Heart right ventricle (tissue), 16 donors: ENCODE results near the gene RPRD1A. TPM values are rescaled to one million over a fixed set of nuclear protein-coding genes. Genes with fewer than 3 reads are reported as not detected.
"Not testable (repeated sequence)": the region's sequence is repeated elsewhere in the genome, so short reads cannot be mapped to it uniquely, and the experiment has no call there.

Experiments
- ATAC-seq, 8 donors: fragments of 200-7000 bp; cut with Tn5 transposase; one replicate each; pipeline ENCODE4 v1.9.1; 2020; ENCODE audit warnings: mild to moderate bottlenecking in 8 of 8, moderate library complexity in 8 of 8, moderate number of reproducible peaks in 1 of 8
- DNase-seq, 2 donors: peaks; one replicate each; pipeline ENCODE4 v3.0.0-alpha.2; 2020
- H3K27ac ChIP-seq, 10 donors: fragments of 200-600 bp; sonication (generic) in 2 of 10; one replicate each; pipeline versions ENCODE4 v1.5.0 to v1.8.0; 2020 to 2022; ENCODE audit warnings: mild to moderate bottlenecking in 3 of 10
- H3K27me3 ChIP-seq, 7 donors: fragments of 200-600 bp; one replicate each; pipeline ENCODE4 v1.8.0; 2021 to 2022; ENCODE audit warnings: mild to moderate bottlenecking in 2 of 7
- H3K36me3 ChIP-seq, 9 donors: fragments of 200-600 bp; sonication (generic) in 1 of 9; one replicate each; pipeline versions ENCODE4 v1.5.0 to v1.8.0; 2020 to 2022; ENCODE audit warnings: mild to moderate bottlenecking in 2 of 9
- H3K4me1 ChIP-seq, 9 donors: fragments of 200-600 bp; sonication (generic) in 1 of 9; one replicate each; pipeline versions ENCODE4 v1.5.0 to v1.8.0; 2020 to 2022; ENCODE audit warnings: mild to moderate bottlenecking in 4 of 9
- H3K4me3 ChIP-seq, 10 donors: fragments of 200-600 bp; sonication (generic) in 2 of 10; one replicate each; pipeline versions ENCODE4 v1.5.0 to v1.8.0; 2020 to 2022; ENCODE audit warnings: mild to moderate bottlenecking in 7 of 10, moderate library complexity in 2 of 10
- H3K9me3 ChIP-seq, 11 donors: fragments of 200-600 bp in 10 of 11; sonication (generic) in 2 of 11; one replicate each; pipeline versions ENCODE4 v1.5.0 to v1.8.0; 2013 to 2022; ENCODE audit warnings: mild to moderate bottlenecking in 2 of 11, control low read depth in 1 of 11, moderate library complexity in 1 of 11
- WGBS, 2 donors: extraction: QIAGEN DNeasy Blood & Tissue Kit; methylation state at CpG; one replicate each; pipeline ENCODE4 v1.1.7; 2013; ENCODE audit warnings: inconsistent platforms in 1 of 2; 5-methylcytosine and 5-hydroxymethylcytosine counted together
- intact Hi-C, 10 donors: fragments of 100-400 bp; cut with DNase I; formaldehyde crosslinking; loops; one replicate each; pipeline versions ENCODE4 v1.11.1 to v1.14.2; 2022
- polyA plus RNA-seq, 2 donors: library from polyadenylated mRNA; stranded (reverse); fragments of 200-250 nt; gene quantifications; one replicate each; pipeline ENCODE4 v1.2.3, GENCODE V29; 2013
- total RNA-seq, 10 donors: library from RNA; stranded (reverse); fragmentation: NEBNext Ultra II Directional in 3 of 10; extraction: Animal tissue kit (Norgen Biotek cat#: 25700) in 3 of 10; gene quantifications; one replicate each; pipeline versions ENCODE4 v1.2.1 to v1.2.4, GENCODE V29; 2021 to 2023
- TF ChIP-seq, protein P1 (sequence below), 9 donors: fragments of 200-600 bp; sonication (generic) in 2 of 9; IDR thresholded peaks; one replicate each; pipeline versions ENCODE4 v1.5.0 to v1.8.0; 2021 to 2022; ENCODE audit warnings: antibody characterized with exemption in 9 of 9, mild to moderate bottlenecking in 5 of 9, moderate library complexity in 1 of 9
- donor health status: Arrhythmogenic right ventricular cardiomyopathy.
- donor health status: ischemic (EF 13 %, LVEDD 7.1; RV severe dilation, severe dysfunction).
- donor health status: healthy with polysubstance abuse.
- donor health status: DM: no; HTN: yes; CAD: no.
- donor health status: DM: no; HTN: no; CAD: no.
- donor health status: ischemic (EF 25% LVEDD 6.9; RV normal size, moderate dysfunction).
- donor health status: ischemic (EF 25% LVEDD 5.7; RV mildly dilated, moderate dysfunction).
- donor health status: healthy.
- donor health status: DM: yes; HTN: yes; CAD: no.
- donor health status: Ischemic cardiomyopathy.
- donor health status: ischemic (EF 35%, LVEDD 5.7; RV mildly dilated, moderate dysfunction).
- donor health status: nonischemic (EF 11% LVEDD 7.7; RV severe dilation, severe dysfunction).
- donor health status: DM: yes; HTN: yes; CAD: no.
- donor health status: PGD.
- donor health status: ischemic (EF 29% LVEDD 5.4; RV normal size, mild dysfunction).
- donor health status: nonischemic (EF 23%, LVEDD 6.1; RV moderate dilation, normal function).

Gene RPRD1A
- total and polyA plus RNA-seq, 12 donors: 21.4 to 51.3 (median 47.2) TPM

- no peaks in the 10 kb centered on the region for H3K4me1 ChIP-seq
- no peak overlapping the region for H3K27ac ChIP-seq
- ATAC-seq: no peak
- TF ChIP-seq, protein P1, sequence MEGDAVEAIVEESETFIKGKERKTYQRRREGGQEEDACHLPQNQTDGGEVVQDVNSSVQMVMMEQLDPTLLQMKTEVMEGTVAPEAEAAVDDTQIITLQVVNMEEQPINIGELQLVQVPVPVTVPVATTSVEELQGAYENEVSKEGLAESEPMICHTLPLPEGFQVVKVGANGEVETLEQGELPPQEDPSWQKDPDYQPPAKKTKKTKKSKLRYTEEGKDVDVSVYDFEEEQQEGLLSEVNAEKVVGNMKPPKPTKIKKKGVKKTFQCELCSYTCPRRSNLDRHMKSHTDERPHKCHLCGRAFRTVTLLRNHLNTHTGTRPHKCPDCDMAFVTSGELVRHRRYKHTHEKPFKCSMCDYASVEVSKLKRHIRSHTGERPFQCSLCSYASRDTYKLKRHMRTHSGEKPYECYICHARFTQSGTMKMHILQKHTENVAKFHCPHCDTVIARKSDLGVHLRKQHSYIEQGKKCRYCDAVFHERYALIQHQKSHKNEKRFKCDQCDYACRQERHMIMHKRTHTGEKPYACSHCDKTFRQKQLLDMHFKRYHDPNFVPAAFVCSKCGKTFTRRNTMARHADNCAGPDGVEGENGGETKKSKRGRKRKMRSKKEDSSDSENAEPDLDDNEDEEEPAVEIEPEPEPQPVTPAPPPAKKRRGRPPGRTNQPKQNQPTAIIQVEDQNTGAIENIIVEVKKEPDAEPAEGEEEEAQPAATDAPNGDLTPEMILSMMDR (IDR thresholded peaks at IDR 0.05): no peak
- WGBS, 2 donors: 77 to 83% methylated on average over 2 of the region's 2 CpGs
- intact Hi-C loops: no loop called here
- H3K4me3 ChIP-seq: no peak overlapping the region
- H3K36me3 ChIP-seq: no peaks in the 10 kb centered on the region
- H3K9me3 ChIP-seq: peaks cover 0 to 15% (median 0%) of the 10 kb centered on the region in 11 donors
- H3K27me3 ChIP-seq: no peaks in the 10 kb centered on the region
- no peak for DNase-seq
Measured at GRCh38 chr18:36088256-36088655, 20.9 kb upstream of the RPRD1A start.

GRCh38 chr18:36086186-36086585 lies 18.8 kb upstream of the RPRD1A start:
- TF ChIP-seq, protein P1 (IDR thresholded peaks at IDR 0.05): no peak
- intact Hi-C loops: no loop called here
- Histone ChIP-seq H3K27me3 (no peaks in the 10 kb centered on the region), H3K4me1 (no peaks in the 10 kb centered on the region), H3K4me3 (no peak overlapping the region), H3K36me3 (no peaks in the 10 kb centered on the region), H3K27ac (no peak overlapping the region), H3K9me3 (peaks cover 0 to 26% (median 0%) of the 10 kb centered on the region in 11 donors)
- WGBS, 2 donors: 78 to 89% methylated on average over 8 of the region's 8 CpGs
- DNase-seq: no peak
- ATAC-seq: no peak

DNA sequence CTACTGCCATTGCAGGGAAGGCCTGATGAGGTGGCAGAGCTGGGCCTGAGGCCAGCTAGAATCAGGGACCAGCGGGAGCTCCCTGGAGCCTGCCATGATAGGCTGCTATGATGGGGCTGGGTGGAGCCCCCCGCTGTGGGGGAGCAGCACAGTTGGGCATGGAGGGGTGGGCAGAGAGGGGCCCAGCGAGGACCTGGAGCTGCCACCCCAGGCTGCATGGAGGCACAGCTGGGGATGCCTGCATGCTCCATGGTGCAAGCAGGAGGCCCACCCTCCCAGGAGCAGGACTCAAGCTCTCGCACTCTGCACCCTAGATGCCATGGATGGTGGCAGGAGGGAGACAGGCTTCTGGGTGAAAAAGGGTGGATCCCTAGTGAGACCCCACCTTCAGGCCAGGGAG lies 17.8 kb upstream of the RPRD1A start:
- H3K27ac ChIP-seq: no peak overlapping the region
- ATAC-seq: peak in 2 of 8 donors; percentile 4 to 26
- peaks cover 0 to 36% (median 0%) of the 10 kb centered on the region in 11 donors for H3K9me3 ChIP-seq
- no peak for DNase-seq
- H3K4me3 ChIP-seq: no peak overlapping the region
- WGBS, 2 donors: 77 to 84% methylated on average over 4 of the region's 4 CpGs
- no peaks in the 10 kb centered on the region for H3K36me3 ChIP-seq
- intact Hi-C loops: no loop called here
- H3K4me1 ChIP-seq: no peaks in the 10 kb centered on the region
- TF ChIP-seq, protein P1 (IDR thresholded peaks at IDR 0.05): no peak
- no peaks in the 10 kb centered on the region for H3K27me3 ChIP-seq

DNA sequence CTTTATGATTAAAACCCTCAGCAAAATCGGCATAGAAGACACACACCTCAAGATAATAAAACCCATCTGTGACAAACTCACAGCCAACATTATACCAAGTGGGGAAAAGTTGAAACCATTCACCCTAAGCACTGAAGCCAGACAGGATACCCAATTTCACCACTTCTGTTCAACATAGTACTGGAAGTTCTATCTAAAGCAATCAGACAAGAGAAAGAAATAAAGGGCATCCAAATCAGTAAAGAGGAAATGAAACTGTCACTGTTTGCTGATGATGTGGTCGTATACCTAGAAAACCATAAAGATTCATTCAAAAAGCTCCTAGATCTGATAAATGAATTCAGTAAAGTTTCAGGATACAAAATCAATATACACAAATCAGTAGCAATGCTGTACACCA lies 16.4 kb upstream of the RPRD1A start:
- Histone ChIP-seq H3K36me3 (no peaks in the 10 kb centered on the region), H3K27me3 (no peaks in the 10 kb centered on the region), H3K4me3 (no peak overlapping the region), H3K9me3 (peaks cover 0 to 39% (median 0%) of the 10 kb centered on the region in 11 donors), H3K4me1 (no peaks in the 10 kb centered on the region), H3K27ac (no peak overlapping the region)
- ATAC-seq (no peak), DNase-seq (no peak)
- WGBS, 2 donors: 72 to 86% methylated on average over 2 of the region's 2 CpGs
- TF ChIP-seq, protein P1 (IDR thresholded peaks at IDR 0.05): no peak
- intact Hi-C loops: no loop called here

DNA sequence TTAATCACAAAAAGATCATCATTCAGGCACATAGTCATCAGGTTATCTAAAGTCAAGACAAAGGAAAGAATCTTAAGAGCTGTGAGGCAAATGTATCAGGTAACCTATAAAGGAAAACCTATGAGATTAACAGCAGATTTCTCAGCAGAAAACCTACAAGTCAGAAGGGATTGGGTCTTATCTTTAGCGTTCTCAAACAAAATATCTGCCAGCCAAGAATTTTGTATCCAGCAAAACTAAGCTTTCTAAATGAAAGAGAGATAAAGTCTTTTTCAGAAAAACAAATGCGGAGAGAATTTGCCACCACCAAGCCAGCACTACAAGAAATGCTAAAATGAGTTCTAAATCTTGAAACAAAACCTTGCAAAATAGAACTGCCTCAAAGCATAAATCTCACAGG lies 13.8 kb upstream of the RPRD1A start:
- ATAC-seq, H3K27ac ChIP-seq: not testable (repeated sequence)
- WGBS, 2 donors: 85 to 88% methylated on average over 2 of the region's 2 CpGs

More for the DNA sequence above, 13.8 kb upstream of the RPRD1A start:
- H3K4me3 ChIP-seq, H3K27me3 ChIP-seq, DNase-seq, intact Hi-C loops, H3K36me3 ChIP-seq, H3K4me1 ChIP-seq: not testable (repeated sequence)
- H3K9me3 ChIP-seq: peaks cover 0 to 39% (median 0%) of the 10 kb centered on the region in 11 donors
